Activated CD4-positive, alpha-beta T cell treated with anti-CD3 and anti-CD28 coated beads, Interleukin-2, amount 50 U/mL, for 4 hours (primary cell): ENCODE measurements around the gene RTP2.
A peak's percentile ranks its signal among the peaks of the same experiment; 100 is the strongest.

Experiments used
- DNase-seq, 2 experiments: peaks; one replicate each; pipeline ENCODE4 v3.0.0-alpha.2; 2020

RTP2 gene

GRCh38 chr3:187738331-187739093, 36.2 kb upstream of the RTP2 start:
- DNase-seq, result peak; percentile 62 to 63

- DNase-seq, result no peak
Observed at GRCh38 chr3:187738071-187738330, 35.6 kb upstream of the RTP2 start.

GRCh38 chr3:187737368-187738070, 35.2 kb upstream of the RTP2 start:
- DNase-seq, result peak; percentile 51 to 59

GRCh38 chr3:187737006-187737367, 34.6 kb upstream of the RTP2 start:
- DNase-seq, result no peak

- no peak for DNase-seq
Observed at GRCh38 chr3:187736418-187736871, 34.1 kb upstream of the RTP2 start.

- DNase-seq, result no peak
Observed at GRCh38 chr3:187735837-187736236, 33.5 kb upstream of the RTP2 start.

GRCh38 chr3:187735383-187735782, 33.0 kb upstream of the RTP2 start:
- no peak for DNase-seq

GRCh38 chr3:187734841-187735240, 32.5 kb upstream of the RTP2 start:
- no peak for DNase-seq

- DNase-seq, result no peak
Observed at GRCh38 chr3:187733371-187733770, 31.0 kb upstream of the RTP2 start.

GRCh38 chr3:187729598-187729997, 27.2 kb upstream of the RTP2 start:
- no peak for DNase-seq

GRCh38 chr3:187728940-187729583, 26.7 kb upstream of the RTP2 start:
- DNase-seq, result no peak

GRCh38 chr3:187728248-187728647, 25.9 kb upstream of the RTP2 start:
- DNase-seq, result no peak

- no peak for DNase-seq
Observed at GRCh38 chr3:187726564-187726963, 24.2 kb upstream of the RTP2 start.

- DNase-seq, result no peak
Observed at GRCh38 chr3:187725653-187726370, 23.5 kb upstream of the RTP2 start.

GRCh38 chr3:187725224-187725623, 22.9 kb upstream of the RTP2 start:
- no peak for DNase-seq

- no peak for DNase-seq
Observed at GRCh38 chr3:187722206-187722612, 19.9 kb upstream of the RTP2 start.

GRCh38 chr3:187721055-187721454, 18.7 kb upstream of the RTP2 start:
- no peak for DNase-seq

GRCh38 chr3:187720337-187720670, 17.9 kb upstream of the RTP2 start:
- DNase-seq, result no peak

GRCh38 chr3:187719628-187720336, 17.4 kb upstream of the RTP2 start:
- DNase-seq, result no peak

- no peak for DNase-seq
Observed at GRCh38 chr3:187718802-187719201, 16.4 kb upstream of the RTP2 start.

- no peak for DNase-seq
Observed at GRCh38 chr3:187717572-187717971, 15.2 kb upstream of the RTP2 start.

GRCh38 chr3:187714404-187714979, 12.1 kb upstream of the RTP2 start:
- peak; percentile 58 to 71 for DNase-seq

- DNase-seq, result no peak
Observed at GRCh38 chr3:187713504-187713903, 11.1 kb upstream of the RTP2 start.
